Neural cell (in vitro differentiated cells): Measurements from ENCODE around the gene RABL3. TPM values are rescaled to one million over a fixed set of nuclear protein-coding genes. Genes with fewer than 3 reads are reported as not detected.

Experiments used
- H2AFZ ChIP-seq: fragments of 200-600, 300-800 bp; sonication (generic), shearing (Covaris generic); 2 replicates; pipeline ENCODE4 v1.6.0; 2014; ENCODE audit warnings: low read depth, mild to moderate bottlenecking, antibody characterized with exemption, low read length, moderate library complexity
- H3F3A ChIP-seq: fragments of 200-600 bp; shearing (Covaris generic); 2 replicates; pipeline ENCODE4 v1.6.1; 2016; ENCODE audit warnings: mild to moderate bottlenecking, moderate library complexity, mixed read lengths, antibody characterized with exemption, low read length; ENCODE audit not compliant: insufficient read depth, poor library complexity, severe bottlenecking
- H3K27ac ChIP-seq: fragments of 200-600, 300-800 bp; sonication (generic), shearing (Covaris generic); 2 replicates; pipeline ENCODE4 v1.5.1; 2014; ENCODE audit warnings: mild to moderate bottlenecking, low read length, moderate library complexity
- H3K27me3 ChIP-seq: fragments of 300-800, 200-600 bp; sonication (generic), shearing (Covaris generic); 2 replicates; pipeline ENCODE4 v1.6.0; 2014; ENCODE audit warnings: mild to moderate bottlenecking, low read depth, low read length, moderate library complexity; ENCODE audit not compliant: insufficient read depth
- H3K36me3 ChIP-seq: fragments of 300-800, 200-600 bp; sonication (generic), shearing (Covaris generic); 2 replicates; pipeline ENCODE4 v1.5.1; 2014; ENCODE audit warnings: mild to moderate bottlenecking, antibody characterized with exemption, low read length, moderate library complexity; ENCODE audit not compliant: insufficient read depth
- H3K4me2 ChIP-seq: fragments of 300-800, 200-600 bp; sonication (generic), shearing (Covaris generic); 2 replicates; pipeline ENCODE4 v1.6.0; 2014; ENCODE audit warnings: mild to moderate bottlenecking, low read length
- H3K4me3 ChIP-seq: fragments of 300-800, 200-600 bp; sonication (generic), shearing (Covaris generic); 2 replicates; pipeline ENCODE4 v1.5.1; 2014; ENCODE audit warnings: mild to moderate bottlenecking, low read length, moderate library complexity
- H3K79me2 ChIP-seq: fragments of 200-600 bp; shearing (Covaris generic); replicated peaks from 2 replicates; pipeline ENCODE4 v1.6.0; 2014; ENCODE audit warnings: mild to moderate bottlenecking, low read length, moderate library complexity; ENCODE audit not compliant: insufficient read depth
- H3K9ac ChIP-seq: fragments of 300-800, 200-600 bp; sonication (generic), shearing (Covaris generic); 2 replicates; pipeline ENCODE4 v1.6.1; 2016; ENCODE audit warnings: mild to moderate bottlenecking, low read length, mixed read lengths
- H3K9me2 ChIP-seq: fragments of 200-600 bp; shearing (Covaris generic); 2 replicates; pipeline ENCODE4 v1.6.1; 2016; ENCODE audit warnings: mild to moderate bottlenecking, low read length, mixed read lengths; ENCODE audit not compliant: insufficient read depth
- H3K9me3 ChIP-seq: fragments of 200-600, 300-800 bp; sonication (generic), shearing (Covaris generic); 2 replicates; pipeline ENCODE4 v1.6.1; 2016; ENCODE audit warnings: mild to moderate bottlenecking, mixed run types, low read length, moderate library complexity, mixed read lengths
- H4K20me1 ChIP-seq: fragments of 200-600 bp; shearing (Covaris generic); 2 replicates; pipeline ENCODE4 v1.6.1; 2016; ENCODE audit warnings: mild to moderate bottlenecking, mixed run types; ENCODE audit not compliant: insufficient read depth
- EP300 ChIP-seq: fragments of 450-650 bp; conservative IDR thresholded peaks from 2 replicates; pipeline ENCODE4 v1.6.1; 2014; ENCODE audit warnings: antibody characterized with exemption, mild to moderate bottlenecking, moderate library complexity; ENCODE audit not compliant: poor library complexity, severe bottlenecking
- EZH2 ChIP-seq: fragments of 200-600, 300-800 bp; shearing (Covaris generic), sonication (generic); IDR thresholded peaks from 2 replicates; pipeline ENCODE4 v1.6.1; 2014; ENCODE audit warnings: antibody characterized with exemption, low read length, borderline replicate concordance, mild to moderate bottlenecking; ENCODE audit not compliant: insufficient read depth, poor library complexity, severe bottlenecking
- MXI1 ChIP-seq: fragments of 450-650 bp; conservative IDR thresholded peaks from 2 replicates; pipeline ENCODE4 v1.6.1; 2014; ENCODE audit warnings: antibody characterized with exemption, mild to moderate bottlenecking; ENCODE audit not compliant: poor library complexity, severe bottlenecking
- POLR2AphosphoS5 ChIP-seq: IDR thresholded peaks from 2 replicates; pipeline ENCODE4 v1.6.1; 2012
- RAD21 ChIP-seq: fragments of 450-650 bp; conservative IDR thresholded peaks from 2 replicates; pipeline ENCODE4 v1.6.1; 2014; ENCODE audit warnings: antibody characterized with exemption, mild to moderate bottlenecking, moderate library complexity
- SMC3 ChIP-seq: fragments of 450-650 bp; conservative IDR thresholded peaks from 2 replicates; pipeline ENCODE4 v1.6.1; 2014; ENCODE audit warnings: antibody characterized with exemption, mild to moderate bottlenecking, moderate library complexity; ENCODE audit not compliant: poor library complexity
- TAF1 ChIP-seq: IDR thresholded peaks from 2 replicates; pipeline ENCODE4 v1.6.1; 2012; ENCODE audit warnings: low read depth
- polyA plus RNA-seq: library from polyadenylated mRNA; depleted of rRNA; stranded (reverse); fragments of >200 nt; gene quantifications from 2 replicates; pipeline ENCODE4 v1.2.3, GENCODE V29; 2014
- TF ChIP-seq, protein P1 (sequence below): IDR thresholded peaks from 2 replicates; pipeline ENCODE4 v1.6.1; 2012; ENCODE audit warnings: borderline replicate concordance
- TF ChIP-seq, protein P2 (sequence below): fragments of 450-650 bp; IDR thresholded peaks from 2 replicates; pipeline ENCODE4 v1.5.1; 2014; ENCODE audit warnings: antibody characterized with exemption, mild to moderate bottlenecking, moderate library complexity; ENCODE audit not compliant: poor library complexity, severe bottlenecking

The RABL3 gene
- polyA plus RNA-seq, 1 donor from 2014 or later, result 14.7 TPM

DNA sequence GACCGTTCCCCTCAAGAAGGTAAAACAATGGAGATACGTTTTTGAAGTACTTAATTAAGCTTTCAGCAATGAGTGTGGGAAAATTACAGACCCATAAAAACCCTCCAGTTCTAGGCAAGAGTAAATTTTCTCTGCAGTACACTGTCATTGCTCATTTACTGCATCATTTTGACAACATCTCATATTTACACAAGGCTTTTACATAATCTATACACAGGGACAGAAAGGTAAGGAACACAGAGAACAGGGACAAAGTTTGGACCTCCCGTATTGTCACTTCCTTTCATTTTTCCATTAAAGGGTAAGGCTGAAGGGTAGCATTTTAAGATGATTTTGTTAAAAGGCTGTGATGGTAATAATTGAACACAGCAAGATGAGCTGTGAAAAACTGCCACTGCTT lies 52.9 kb downstream of the RABL3 start:
- Histone ChIP-seq H3K27ac (peak overlapping the region; percentile 13), H3K9ac (no peak overlapping the region)
- TF ChIP-seq POLR2AphosphoS5 (no peak), EP300 (no peak), MXI1 (no peak), TAF1 (no peak), RAD21 (no peak), SMC3 (no peak), EZH2 (no peak)
- TF ChIP-seq, protein P1, sequence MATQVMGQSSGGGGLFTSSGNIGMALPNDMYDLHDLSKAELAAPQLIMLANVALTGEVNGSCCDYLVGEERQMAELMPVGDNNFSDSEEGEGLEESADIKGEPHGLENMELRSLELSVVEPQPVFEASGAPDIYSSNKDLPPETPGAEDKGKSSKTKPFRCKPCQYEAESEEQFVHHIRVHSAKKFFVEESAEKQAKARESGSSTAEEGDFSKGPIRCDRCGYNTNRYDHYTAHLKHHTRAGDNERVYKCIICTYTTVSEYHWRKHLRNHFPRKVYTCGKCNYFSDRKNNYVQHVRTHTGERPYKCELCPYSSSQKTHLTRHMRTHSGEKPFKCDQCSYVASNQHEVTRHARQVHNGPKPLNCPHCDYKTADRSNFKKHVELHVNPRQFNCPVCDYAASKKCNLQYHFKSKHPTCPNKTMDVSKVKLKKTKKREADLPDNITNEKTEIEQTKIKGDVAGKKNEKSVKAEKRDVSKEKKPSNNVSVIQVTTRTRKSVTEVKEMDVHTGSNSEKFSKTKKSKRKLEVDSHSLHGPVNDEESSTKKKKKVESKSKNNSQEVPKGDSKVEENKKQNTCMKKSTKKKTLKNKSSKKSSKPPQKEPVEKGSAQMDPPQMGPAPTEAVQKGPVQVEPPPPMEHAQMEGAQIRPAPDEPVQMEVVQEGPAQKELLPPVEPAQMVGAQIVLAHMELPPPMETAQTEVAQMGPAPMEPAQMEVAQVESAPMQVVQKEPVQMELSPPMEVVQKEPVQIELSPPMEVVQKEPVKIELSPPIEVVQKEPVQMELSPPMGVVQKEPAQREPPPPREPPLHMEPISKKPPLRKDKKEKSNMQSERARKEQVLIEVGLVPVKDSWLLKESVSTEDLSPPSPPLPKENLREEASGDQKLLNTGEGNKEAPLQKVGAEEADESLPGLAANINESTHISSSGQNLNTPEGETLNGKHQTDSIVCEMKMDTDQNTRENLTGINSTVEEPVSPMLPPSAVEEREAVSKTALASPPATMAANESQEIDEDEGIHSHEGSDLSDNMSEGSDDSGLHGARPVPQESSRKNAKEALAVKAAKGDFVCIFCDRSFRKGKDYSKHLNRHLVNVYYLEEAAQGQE, result no peak
- TF ChIP-seq, protein P2, sequence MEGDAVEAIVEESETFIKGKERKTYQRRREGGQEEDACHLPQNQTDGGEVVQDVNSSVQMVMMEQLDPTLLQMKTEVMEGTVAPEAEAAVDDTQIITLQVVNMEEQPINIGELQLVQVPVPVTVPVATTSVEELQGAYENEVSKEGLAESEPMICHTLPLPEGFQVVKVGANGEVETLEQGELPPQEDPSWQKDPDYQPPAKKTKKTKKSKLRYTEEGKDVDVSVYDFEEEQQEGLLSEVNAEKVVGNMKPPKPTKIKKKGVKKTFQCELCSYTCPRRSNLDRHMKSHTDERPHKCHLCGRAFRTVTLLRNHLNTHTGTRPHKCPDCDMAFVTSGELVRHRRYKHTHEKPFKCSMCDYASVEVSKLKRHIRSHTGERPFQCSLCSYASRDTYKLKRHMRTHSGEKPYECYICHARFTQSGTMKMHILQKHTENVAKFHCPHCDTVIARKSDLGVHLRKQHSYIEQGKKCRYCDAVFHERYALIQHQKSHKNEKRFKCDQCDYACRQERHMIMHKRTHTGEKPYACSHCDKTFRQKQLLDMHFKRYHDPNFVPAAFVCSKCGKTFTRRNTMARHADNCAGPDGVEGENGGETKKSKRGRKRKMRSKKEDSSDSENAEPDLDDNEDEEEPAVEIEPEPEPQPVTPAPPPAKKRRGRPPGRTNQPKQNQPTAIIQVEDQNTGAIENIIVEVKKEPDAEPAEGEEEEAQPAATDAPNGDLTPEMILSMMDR, result no peak

DNA sequence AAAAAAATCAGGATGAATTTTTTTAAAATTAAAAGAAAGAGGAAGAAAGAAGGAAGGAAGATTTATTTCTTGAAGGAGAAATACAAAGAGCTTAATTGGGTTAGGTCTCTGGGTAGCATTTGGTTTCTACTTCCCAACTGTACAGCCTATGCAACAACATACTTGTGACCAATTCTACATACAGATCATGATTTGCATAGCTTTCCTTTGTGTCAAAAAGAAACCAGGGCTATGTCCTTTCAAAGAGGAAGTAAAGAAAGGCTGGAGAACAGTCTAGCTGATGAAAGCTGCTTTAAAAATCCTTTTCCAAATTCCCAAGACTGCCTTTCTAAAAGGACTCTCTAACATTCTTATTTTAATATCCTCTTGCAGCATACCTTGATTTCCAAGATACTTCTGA lies 54.2 kb downstream of the RABL3 start:
- Histone ChIP-seq H2AFZ (no peak overlapping the region), H3K79me2 (no peaks in the 10 kb centered on the region), H3K4me3 (no peak overlapping the region), H3K27ac (no peak overlapping the region), H3K9ac (no peak overlapping the region), H3F3A (no peaks in the 10 kb centered on the region), H4K20me1 (no peaks in the 10 kb centered on the region), H3K9me3 (no peaks in the 10 kb centered on the region), H3K9me2 (no peaks in the 10 kb centered on the region), H3K36me3 (no peaks in the 10 kb centered on the region), H3K4me2 (no peak overlapping the region), H3K27me3 (no peaks in the 10 kb centered on the region)
- TF ChIP-seq EZH2 (no peak), EP300 (no peak)

More for the DNA sequence above, 52.9 kb downstream of the RABL3 start:
- H3K4me3 ChIP-seq, result no peak overlapping the region
- H2AFZ ChIP-seq, result no peak overlapping the region
- no peaks in the 10 kb centered on the region for H3F3A ChIP-seq
- no peaks in the 10 kb centered on the region for H3K27me3 ChIP-seq
- no peaks in the 10 kb centered on the region for H3K79me2 ChIP-seq
- H3K4me2 ChIP-seq, result no peak overlapping the region
- no peaks in the 10 kb centered on the region for H4K20me1 ChIP-seq
- no peaks in the 10 kb centered on the region for H3K9me3 ChIP-seq
- H3K9me2 ChIP-seq, result no peaks in the 10 kb centered on the region
- no peaks in the 10 kb centered on the region for H3K36me3 ChIP-seq

DNA sequence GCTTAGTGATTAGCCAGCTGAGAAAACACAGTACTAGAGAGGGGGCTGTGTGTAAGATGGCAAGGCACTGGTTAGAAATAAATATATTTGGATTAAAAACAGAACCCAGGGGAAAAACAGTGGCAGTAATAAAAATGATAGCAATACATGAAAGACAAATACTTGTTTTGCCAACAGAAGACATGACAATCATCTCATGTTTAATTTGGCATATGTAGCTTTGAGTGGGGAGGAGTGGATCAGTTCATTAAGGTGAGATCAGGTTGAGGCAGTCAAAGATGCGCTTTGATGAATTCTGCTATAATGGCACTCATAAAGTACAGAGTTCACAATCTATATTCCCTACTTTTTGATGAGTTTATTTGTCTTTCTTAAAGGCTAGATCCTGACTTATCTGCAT lies 56.9 kb downstream of the RABL3 start:
- H3K4me2 ChIP-seq, result no peak overlapping the region
- H3K79me2 ChIP-seq, result no peaks in the 10 kb centered on the region

More for the DNA sequence above, 56.9 kb downstream of the RABL3 start:
- no peaks in the 10 kb centered on the region for H3F3A ChIP-seq
- TF ChIP-seq, protein P1, result no peak
- TF ChIP-seq POLR2AphosphoS5 (no peak), EP300 (no peak), MXI1 (no peak), SMC3 (no peak), RAD21 (no peak), TAF1 (no peak), EZH2 (no peak)
- TF ChIP-seq, protein P2, result no peak
- no peaks in the 10 kb centered on the region for H3K27me3 ChIP-seq
- H3K9me2 ChIP-seq, result no peaks in the 10 kb centered on the region
- H2AFZ ChIP-seq, result no peak overlapping the region
- no peak overlapping the region for H3K9ac ChIP-seq
- H3K27ac ChIP-seq, result no peak overlapping the region
- H3K4me3 ChIP-seq, result no peak overlapping the region
- H3K36me3 ChIP-seq, result no peaks in the 10 kb centered on the region
- no peaks in the 10 kb centered on the region for H3K9me3 ChIP-seq
- no peaks in the 10 kb centered on the region for H4K20me1 ChIP-seq
